Measurements from ENCODE around the gene INSYN2A. TPM values are rescaled to one million over a fixed set of nuclear protein-coding genes. Genes with fewer than 3 reads are reported as not detected.

INSYN2A gene
- total and polyA plus RNA-seq, 4 donors: 0.54 TPM; not detected in 3

GRCh38 chr10:127227663-127228062, 31.3 kb upstream of the INSYN2A start:
- H3K27ac ChIP-seq (ENCODE audit: low read depth in 1 of 2, low read length in 2 of 2): peak overlapping the region in 1 of 2 donors; percentile 14
- H3K4me3 ChIP-seq (ENCODE audit: low read depth in 1 of 3, low read length in 3 of 3): no peak overlapping the region
- H3K9me3 ChIP-seq (ENCODE audit: control insufficient read depth in 4 of 4, low read length in 3 of 4): no peaks in the 10 kb centered on the region
- H3K36me3 ChIP-seq (ENCODE audit: control insufficient read depth in 4 of 4, insufficient read depth in 3 of 4, low read depth in 1 of 4, low read length in 3 of 4): no peaks in the 10 kb centered on the region
- H3K27me3 ChIP-seq (ENCODE audit: control insufficient read depth in 4 of 4, insufficient read depth in 4 of 4, low read length in 3 of 4): no peaks in the 10 kb centered on the region
- peaks cover 7 to 22% (median 17%) of the 10 kb centered on the region in 4 donors for H3K4me1 ChIP-seq (ENCODE audit: control insufficient read depth in 4 of 4, insufficient read depth in 4 of 4, low read length in 3 of 4)
- WGBS: 26% methylated on average over 1 of the region's 1 CpG
- no peak for TF ChIP-seq FOXA1 (IDR thresholded peaks at IDR 0.05)
- TF ChIP-seq JUND (IDR thresholded peaks at IDR 0.05): peak in 1 of 2 donors; percentile 38
- peak; percentile 81 to 85 for TF ChIP-seq HNF4A (conservative IDR thresholded peaks at IDR 0.05)
- TF ChIP-seq ATF3 (IDR thresholded peaks at IDR 0.05): no peak
- TF ChIP-seq ZBTB33 (IDR thresholded peaks at IDR 0.05): no peak
- no peak for TF ChIP-seq NR2F2 (IDR thresholded peaks at IDR 0.05)
- TF ChIP-seq HNF4G (IDR thresholded peaks at IDR 0.05): peak; percentile 62
- no peak for TF ChIP-seq YY1 (IDR thresholded peaks at IDR 0.05)
- TF ChIP-seq FOXA2 (IDR thresholded peaks at IDR 0.05): no peak
- TF ChIP-seq SP1 (IDR thresholded peaks at IDR 0.05): peak; percentile 54
- peak in 1 of 2 donors; percentile 30 for TF ChIP-seq RAD21 (IDR thresholded peaks at IDR 0.05)
- no peak for TF ChIP-seq MAX (IDR thresholded peaks at IDR 0.05)
- no peak for TF ChIP-seq TAF1 (conservative IDR thresholded peaks at IDR 0.05)
- TF ChIP-seq EGR1 (IDR thresholded peaks at IDR 0.05; ENCODE audit: low read depth in 2 of 2): no peak
- TF ChIP-seq GABPA (IDR thresholded peaks at IDR 0.05 in 1 of 2, conservative IDR thresholded peaks at IDR 0.05 in 1 of 2): no peak
- TF ChIP-seq REST (IDR thresholded peaks at IDR 0.05): no peak
- TF ChIP-seq RXRA (IDR thresholded peaks at IDR 0.05): peak; percentile 77 to 80
- TF ChIP-seq CTCF (IDR thresholded peaks at IDR 0.05; ENCODE audit: low read depth, low read length, missing input control): no peak
- DNase-seq (ENCODE audit: low spot score): no peak
- H3K9ac ChIP-seq (ENCODE audit: low read depth in 1 of 2, low read length in 2 of 2): no peak overlapping the region
